Activated B cell treated with CpG ODN at 0.5 μM for 24 hours (primary cell): ENCODE measurements around the gene PBX3. TPM values are rescaled to one million over a fixed set of nuclear protein-coding genes. Genes with fewer than 3 reads are reported as not detected.

Experiments used
- ATAC-seq: fragments of 200-7000 bp; cut with Tn5 transposase; one replicate; pipeline ENCODE4 v1.10.0; 2021; ENCODE audit warnings: low read depth, mild to moderate bottlenecking, moderate library complexity
- CTCF ChIA-PET: fragments of 350-600 bp; sonication (Branson Sonifier 250); formaldehyde crosslinking; loops from one replicate; lab custom pipeline; 2021; ENCODE audit warnings: antibody characterized with exemption; lab: Charles Lee
- POLR2A ChIA-PET: fragments of 350-600 bp; sonication (Branson Sonifier 250); formaldehyde crosslinking; loops from one replicate; lab custom pipeline; 2021; ENCODE audit warnings: antibody characterized with exemption; lab: Charles Lee
- DNase-seq: peaks from one replicate; pipeline ENCODE4 v3.0.0; 2022
- H3K27ac Mint-ChIP-seq: one replicate; pipeline ENCODE4 v1.8.0; 2020; ENCODE audit warnings: mixed read lengths
- H3K27me3 Mint-ChIP-seq: one replicate; pipeline ENCODE4 v1.8.0; 2021; ENCODE audit warnings: mixed read lengths
- H3K36me3 Mint-ChIP-seq: one replicate; pipeline ENCODE4 v1.8.0; 2021; ENCODE audit warnings: low read depth, mixed read lengths
- H3K4me1 Mint-ChIP-seq: one replicate; pipeline ENCODE4 v1.8.0; 2021; ENCODE audit warnings: mixed read lengths
- H3K4me3 Mint-ChIP-seq: one replicate; pipeline ENCODE4 v1.8.0; 2020; ENCODE audit warnings: mild to moderate bottlenecking, mixed read lengths
- H3K9me3 Mint-ChIP-seq: one replicate; pipeline ENCODE4 v1.8.0; 2020; ENCODE audit warnings: mixed read lengths
- intact Hi-C: fragments of 100-400 bp; cut with micrococcal nuclease; formaldehyde crosslinking; loops from one replicate; pipeline ENCODE4 v1.15.1; 2024
- total RNA-seq: library from RNA; stranded (reverse); gene quantifications from 2 replicates; pipeline ENCODE4 v1.2.3, GENCODE V29; 2022
- TF ChIP-seq, protein P1 (sequence below): fragments of 200-600 bp; IDR thresholded peaks from one replicate; pipeline ENCODE4 v1.8.0; 2022; ENCODE audit warnings: antibody characterized with exemption, mild to moderate bottlenecking

PBX3 gene
- total RNA-seq, 1 donor from 2014 or later = 37.2 TPM

DNA sequence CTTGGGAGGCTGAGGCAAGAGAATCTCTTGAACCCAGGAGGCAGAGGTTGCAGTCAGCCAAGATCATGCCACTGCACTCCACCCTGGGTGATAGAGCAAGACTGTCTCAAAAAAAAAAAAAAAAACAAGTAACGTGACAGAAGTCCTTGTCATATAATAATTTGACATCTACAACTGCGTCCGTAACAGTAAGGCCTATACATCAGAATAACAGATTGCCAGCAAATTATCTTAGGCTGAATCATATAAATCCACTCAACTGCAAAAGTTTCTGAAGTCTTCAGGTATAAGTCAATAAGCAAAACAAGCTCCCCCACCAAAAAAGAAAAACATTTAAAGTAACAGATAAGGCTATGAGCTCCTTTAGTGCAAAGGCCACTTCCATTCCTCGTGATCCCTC lies 43.5 kb upstream of the PBX3 start:
- Mint-ChIP-seq H3K27me3 (no peaks in the 10 kb centered on the region), H3K4me3 (no peak overlapping the region), H3K4me1 (peaks cover 73% of the 10 kb centered on the region), H3K9me3 (no peaks in the 10 kb centered on the region), H3K27ac (no peak overlapping the region), H3K36me3 (peaks cover 18% of the 10 kb centered on the region)
- ChIA-PET POLR2A (interaction anchor here (0.7 kb wide), 1 partner anchor 709 kb away, joined by 5 read pairs; no protein-coding TSS in a partner anchor), CTCF (no interaction called here)
- ATAC-seq (no peak), DNase-seq (no peak)
- intact Hi-C loops = loop anchor here (5.0 kb wide), 1 partner anchor 119 kb away; no protein-coding TSS in a partner anchor
- TF ChIP-seq, protein P1, sequence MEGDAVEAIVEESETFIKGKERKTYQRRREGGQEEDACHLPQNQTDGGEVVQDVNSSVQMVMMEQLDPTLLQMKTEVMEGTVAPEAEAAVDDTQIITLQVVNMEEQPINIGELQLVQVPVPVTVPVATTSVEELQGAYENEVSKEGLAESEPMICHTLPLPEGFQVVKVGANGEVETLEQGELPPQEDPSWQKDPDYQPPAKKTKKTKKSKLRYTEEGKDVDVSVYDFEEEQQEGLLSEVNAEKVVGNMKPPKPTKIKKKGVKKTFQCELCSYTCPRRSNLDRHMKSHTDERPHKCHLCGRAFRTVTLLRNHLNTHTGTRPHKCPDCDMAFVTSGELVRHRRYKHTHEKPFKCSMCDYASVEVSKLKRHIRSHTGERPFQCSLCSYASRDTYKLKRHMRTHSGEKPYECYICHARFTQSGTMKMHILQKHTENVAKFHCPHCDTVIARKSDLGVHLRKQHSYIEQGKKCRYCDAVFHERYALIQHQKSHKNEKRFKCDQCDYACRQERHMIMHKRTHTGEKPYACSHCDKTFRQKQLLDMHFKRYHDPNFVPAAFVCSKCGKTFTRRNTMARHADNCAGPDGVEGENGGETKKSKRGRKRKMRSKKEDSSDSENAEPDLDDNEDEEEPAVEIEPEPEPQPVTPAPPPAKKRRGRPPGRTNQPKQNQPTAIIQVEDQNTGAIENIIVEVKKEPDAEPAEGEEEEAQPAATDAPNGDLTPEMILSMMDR = no peak

DNA sequence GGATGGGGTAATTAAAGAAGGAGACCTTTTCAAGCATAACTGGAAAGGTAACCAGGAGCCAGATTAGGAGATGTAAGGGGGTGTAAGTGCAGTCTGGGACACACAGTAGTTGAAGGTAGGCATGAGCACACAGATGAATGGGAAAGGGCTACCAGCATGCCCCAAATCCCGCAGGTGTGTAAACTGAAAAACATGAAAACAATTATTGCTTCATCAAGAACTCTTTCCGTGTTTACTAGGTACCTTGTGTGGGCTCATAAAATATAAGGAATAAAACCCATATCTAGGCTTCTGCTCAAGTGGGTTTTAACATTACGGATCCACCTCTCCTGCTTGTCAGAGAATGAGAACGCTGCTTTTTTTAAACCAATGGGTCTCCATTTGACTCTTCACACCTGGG lies 41.3 kb upstream of the PBX3 start:
- ChIA-PET POLR2A (interaction anchor here (1.5 to 2.5 kb wide), 4 partner anchors 53 to 73 kb away, joined by 4 to 18 read pairs (median 14); no protein-coding TSS in a partner anchor), CTCF (interaction anchor here (0.8 kb wide), 1 partner anchor 76 kb away, joined by 3 read pairs; no protein-coding TSS in a partner anchor)
- no peak for DNase-seq
- H3K9me3 Mint-ChIP-seq = no peaks in the 10 kb centered on the region
- intact Hi-C loops = loop anchor here (1.0 to 2.0 kb wide), 3 partner anchors 41 to 147 kb away; partner anchors contain the start of gene PBX3
- peaks cover 54% of the 10 kb centered on the region for H3K4me1 Mint-ChIP-seq
- H3K27me3 Mint-ChIP-seq = peaks cover 4% of the 10 kb centered on the region
- H3K36me3 Mint-ChIP-seq = peaks cover 18% of the 10 kb centered on the region
- peak overlapping the region; percentile 54 for H3K27ac Mint-ChIP-seq
- peak overlapping the region; percentile 85 for H3K4me3 Mint-ChIP-seq
- ATAC-seq = no peak
- TF ChIP-seq, protein P1 = no peak

DNA sequence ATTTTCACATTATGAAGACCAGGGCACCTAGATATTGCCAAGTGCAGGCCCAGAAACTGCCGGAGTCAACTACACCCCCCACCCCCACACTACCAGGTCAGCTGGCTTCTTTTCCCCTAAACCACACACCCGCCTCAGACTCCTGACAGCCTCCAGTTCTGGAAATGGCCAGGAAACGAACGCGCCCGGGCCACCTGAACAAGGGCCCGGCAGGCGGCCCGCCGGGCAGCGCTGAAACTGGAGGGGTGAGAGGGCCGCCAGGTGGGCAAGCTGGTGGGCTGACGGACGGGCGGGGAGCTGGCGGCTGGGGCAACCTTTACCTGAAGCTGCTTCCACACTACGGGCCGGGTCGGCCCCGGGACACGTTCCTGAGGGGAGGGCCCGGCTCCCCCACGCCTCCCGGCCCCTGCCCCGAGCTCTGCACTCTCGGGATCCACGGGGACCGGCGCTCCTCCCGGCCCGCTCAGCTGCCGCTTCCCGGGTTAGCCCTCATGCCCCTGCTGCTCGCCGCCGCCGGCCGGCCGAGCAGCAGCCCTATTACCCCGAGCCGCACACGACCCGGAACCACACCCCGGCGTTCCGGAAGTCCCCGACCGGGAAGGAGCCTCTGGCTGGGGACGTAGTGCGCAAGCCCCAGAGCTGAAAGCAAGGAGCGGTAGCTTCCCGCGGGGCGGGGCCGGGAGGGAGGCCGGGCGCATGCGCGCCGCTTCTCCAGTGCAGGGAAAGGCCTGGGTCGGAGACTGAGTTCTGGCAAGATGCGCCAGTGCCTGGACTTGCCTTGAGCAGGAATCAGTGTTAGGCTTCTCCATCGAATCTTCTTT lies 40.3 kb upstream of the PBX3 start, which contains the start of gene MAPKAP1:
TSS of gene MAPKAP1 (minus strand) at position 558 of the 821 bp plus-strand sequence. CDS start 34,634 bp downstream, outside the sequence.
- ATAC-seq = peak; percentile 99
- DNase-seq = peak; percentile 86
- Mint-ChIP-seq H3K4me1 (peaks cover 44% of the 10 kb centered on the region), H3K27ac (peak within 1 kb of the TSS; percentile 85), H3K27me3 (peaks cover 4% of the 10 kb centered on the region), H3K9me3 (no peaks in the 10 kb centered on the region), H3K36me3 (peaks cover 18% of the 10 kb centered on the region), H3K4me3 (peak within 1 kb of the TSS; percentile 85)
- ChIA-PET CTCF (interaction anchor here (1.3 kb wide), 1 partner anchor 148 kb away, joined by 5 read pairs; no protein-coding TSS in a partner anchor), POLR2A (interaction anchor here (0.6 to 2.5 kb wide), 16 partner anchors 9 to 465 kb away, joined by 3 to 28 read pairs (median 4); partner anchors contain the start of genes HSPA5 and PBX3)
- intact Hi-C loops = loop anchor here (1.0 to 2.0 kb wide), 3 partner anchors 40 to 148 kb away; partner anchors contain the start of gene PBX3
- TF ChIP-seq, protein P1 = no peak

DNA sequence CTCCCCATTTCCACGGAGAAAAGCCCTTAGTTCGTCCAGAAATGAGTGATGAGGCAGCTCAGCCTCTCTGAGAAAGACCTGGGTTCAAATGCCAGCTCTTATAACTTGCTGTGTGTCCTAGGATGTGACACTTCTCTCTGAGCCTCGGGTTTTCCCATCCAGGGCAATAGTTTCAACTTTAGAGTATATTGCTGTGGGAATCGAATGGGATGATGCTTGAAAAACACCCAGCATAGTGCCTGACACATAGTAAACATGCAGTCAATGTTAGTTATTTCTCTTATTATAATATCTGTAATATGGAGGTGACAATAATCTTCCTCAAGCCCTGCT lies 39.7 kb upstream of the PBX3 start:
- intact Hi-C loops = loop anchor here (2.0 kb wide), 2 partner anchors 39 to 149 kb away; partner anchors contain the start of gene PBX3
- Mint-ChIP-seq H3K4me1 (peaks cover 42% of the 10 kb centered on the region), H3K9me3 (no peaks in the 10 kb centered on the region), H3K36me3 (peaks cover 18% of the 10 kb centered on the region), H3K27me3 (peaks cover 4% of the 10 kb centered on the region), H3K4me3 (peak overlapping the region; percentile 85), H3K27ac (peak overlapping the region; percentile 85)
- CTCF ChIA-PET = interaction anchor here (1.3 kb wide), 1 partner anchor 149 kb away, joined by 5 read pairs; no protein-coding TSS in a partner anchor
- ATAC-seq (no peak), DNase-seq (no peak)
- TF ChIP-seq, protein P1 = no peak
- POLR2A ChIA-PET = interaction anchor here (0.6 to 2.5 kb wide), 15 partner anchors 8 to 466 kb away, joined by 3 to 28 read pairs (median 4); partner anchors contain the start of genes HSPA5 and PBX3
